Thyroid gland (tissue), 4 donors: ENCODE measurements around the gene ZC2HC1C.

Source experiments
- CTCF ChIP-seq, 6 experiments: fragments of 200-600 bp in 3 of 6; fragments of 450-650 bp in 3 of 6; sonication (generic) in 3 of 6; IDR thresholded peaks; one replicate each; pipeline ENCODE4 v1.5.1; 2016 to 2019; ENCODE audit warnings: antibody characterized with exemption in 6 of 6, mild to moderate bottlenecking in 2 of 6, inconsistent platforms in 1 of 6, moderate library complexity in 1 of 6
- POLR2A ChIP-seq, 2 donors: fragments of 450-650 bp; IDR thresholded peaks; one replicate each; pipeline ENCODE4 v1.6.1; 2017; ENCODE audit warnings: antibody characterized with exemption in 2 of 2, mild to moderate bottlenecking in 2 of 2, moderate library complexity in 1 of 2

GRCh38 chr14:75120541-75121291 lies 51.3 kb downstream of the ZC2HC1C start:
- TF ChIP-seq CTCF (IDR thresholded peaks at IDR 0.05): no peak
- TF ChIP-seq POLR2A (IDR thresholded peaks at IDR 0.05): no peak
